K562 (cell line): ENCODE results near the gene DNASE2. TPM values are rescaled to one million over a fixed set of nuclear protein-coding genes. Genes with fewer than 3 reads are reported as not detected.

Source experiments
- CC2D1A ChIP-seq: fragments of 450-650 bp; IDR thresholded peaks from 2 replicates; pipeline ENCODE4 v1.6.1; 2017; ENCODE audit warnings: mild to moderate bottlenecking
- CCAR2 ChIP-seq: fragments of 200-400 bp; formaldehyde crosslinking; IDR thresholded peaks from 2 replicates; pipeline ENCODE4 v1.6.1; 2017; ENCODE audit warnings: mild to moderate bottlenecking, low read depth, low read length
- CGGBP1 ChIP-seq: fragments of 250-450 bp; sonication (Bioruptor Pico); IDR thresholded peaks from 2 replicates; pipeline ENCODE4 v1.9.0; 2021; ENCODE audit warnings: mild to moderate bottlenecking
- CHAMP1 ChIP-seq: fragments of 450-650 bp; IDR thresholded peaks from 2 replicates; pipeline ENCODE4 v1.6.1; 2016; ENCODE audit warnings: mild to moderate bottlenecking
- CREB1 ChIP-seq, 2 experiments: sonication (generic) in 1 of 2; formaldehyde crosslinking in 1 of 2; IDR thresholded peaks; 2 replicates each; pipeline versions ENCODE4 v1.6.1 to v1.8.0; 2012 to 2022; ENCODE audit warnings: inconsistent platforms in 1 of 2, mild to moderate bottlenecking in 1 of 2, missing genetic modification reagents in 1 of 2, moderate library complexity in 1 of 2
- CREM ChIP-seq: IDR thresholded peaks from 2 replicates; pipeline ENCODE4 v1.6.1; 2014; ENCODE audit warnings: antibody characterized with exemption, low read depth
- E2F5 ChIP-seq: sonication (generic); formaldehyde crosslinking; IDR thresholded peaks from 2 replicates; pipeline ENCODE4 v1.8.0; 2022; ENCODE audit warnings: mild to moderate bottlenecking, missing genetic modification reagents
- HEY1 ChIP-seq: fragments of 250-450 bp; sonication (Bioruptor Pico); IDR thresholded peaks from 2 replicates; pipeline ENCODE4 v1.5.0; 2020; ENCODE audit warnings: mild to moderate bottlenecking, moderate library complexity, borderline replicate concordance
- JUNB ChIP-seq: fragments of 450-650 bp; formaldehyde crosslinking; conservative IDR thresholded peaks from 2 replicates; pipeline ENCODE4 v1.4.0; 2020; ENCODE audit warnings: mild to moderate bottlenecking
- LCOR ChIP-seq: sonication (generic); formaldehyde crosslinking; IDR thresholded peaks from 2 replicates; pipeline ENCODE4 v1.8.0; 2022; ENCODE audit warnings: mild to moderate bottlenecking, missing genetic modification reagents
- NCOA2 ChIP-seq, 2 experiments: fragments of 450-650 bp; IDR thresholded peaks; 2 replicates each; pipeline ENCODE4 v1.6.1; 2018; ENCODE audit warnings: mild to moderate bottlenecking in 2 of 2, moderate library complexity in 1 of 2; ENCODE audit not compliant: partially characterized antibody in 2 of 2
- NONO ChIP-seq, 2 experiments: fragments of 200-400 bp in 1 of 2; fragments of 450-650 bp in 1 of 2; formaldehyde crosslinking in 1 of 2; IDR thresholded peaks; 2 replicates each; pipeline ENCODE4 v1.6.1; 2017; ENCODE audit warnings: low read depth in 2 of 2, mild to moderate bottlenecking in 2 of 2, moderate library complexity in 2 of 2, low read length in 1 of 2
- PHB ChIP-seq: fragments of 250-450 bp; sonication (Bioruptor Pico); IDR thresholded peaks from 2 replicates; pipeline ENCODE4 v1.5.0; 2021
- POLR2H ChIP-seq: IDR thresholded peaks from 2 replicates; pipeline ENCODE4 v1.6.1; 2016; ENCODE audit warnings: missing genetic modification characterization, low read depth, mild to moderate bottlenecking, control low read depth, missing compliant biosample characterization, moderate library complexity
- RBM22 ChIP-seq: fragments of 200-400 bp; formaldehyde crosslinking; IDR thresholded peaks from 2 replicates; pipeline ENCODE4 v1.6.1; 2018; ENCODE audit warnings: low read length, low read depth; ENCODE audit not compliant: poor library complexity, severe bottlenecking
- THRAP3 ChIP-seq: fragments of 450-650 bp; IDR thresholded peaks from 2 replicates; pipeline ENCODE4 v1.6.1; 2016; ENCODE audit warnings: mild to moderate bottlenecking, inconsistent platforms, borderline replicate concordance
- ZBTB5 ChIP-seq: fragments of 450-650 bp; IDR thresholded peaks from 2 replicates; pipeline ENCODE4 v1.6.1; 2017; ENCODE audit warnings: antibody characterized with exemption
- ZNF140 ChIP-seq: fragments of 250-450 bp; sonication (Bioruptor Pico); IDR thresholded peaks from 2 replicates; pipeline ENCODE4 v1.8.0; 2021; ENCODE audit warnings: moderate library complexity, mild to moderate bottlenecking, inconsistent platforms
- ZNF175 ChIP-seq: fragments of 200-800 bp; sonication (Bioruptor generic); IDR thresholded peaks from 2 replicates; pipeline ENCODE4 v1.6.1; 2016; ENCODE audit warnings: low read depth, mild to moderate bottlenecking, missing genetic modification characterization, missing compliant biosample characterization
- polyA plus RNA-seq, 8 experiments: library from polyadenylated mRNA; depleted of rRNA in 4 of 8; stranded (reverse) in 5 of 8; unstranded in 3 of 8; fragments of >200 nt; fragmentation: Nextera tagmentation in 2 of 8; fragmentation: Illumina TruSeq in 1 of 8; extraction: Ambion mirVana in 2 of 8; extraction: Trizol in 1 of 8; gene quantifications; 2 replicates each; pipeline versions ENCODE4 v1.2.1 to v1.2.3, GENCODE V29; 2011 to 2014; ENCODE audit warnings: inconsistent platforms in 1 of 8, missing spikeins in 1 of 8
- total RNA-seq, 7 experiments: library from RNA; depleted of rRNA in 6 of 7; stranded (reverse); fragments of >200 nt in 6 of 7; fragmentation: Illumina TruSeq in 2 of 7; extraction: Trizol in 2 of 7; gene quantifications; 2 replicates each; pipeline versions ENCODE4 v1.2.1 to v1.2.3, GENCODE V29; 2011 to 2021; ENCODE audit warnings: low replicate concordance in 1 of 7
- TF ChIP-seq, protein P1 (sequence below): fragments of 450-650 bp; IDR thresholded peaks from 2 replicates; pipeline ENCODE4 v1.6.1; 2017; ENCODE audit warnings: antibody characterized with exemption, mild to moderate bottlenecking

DNASE2 gene
- total and polyA plus RNA-seq, 9 of the 15 experiments (the other 6 are each of a cell fraction or from before 2014, with no cell fraction given), result 4.4 to 27.0 (median 20.2) TPM

DNA sequence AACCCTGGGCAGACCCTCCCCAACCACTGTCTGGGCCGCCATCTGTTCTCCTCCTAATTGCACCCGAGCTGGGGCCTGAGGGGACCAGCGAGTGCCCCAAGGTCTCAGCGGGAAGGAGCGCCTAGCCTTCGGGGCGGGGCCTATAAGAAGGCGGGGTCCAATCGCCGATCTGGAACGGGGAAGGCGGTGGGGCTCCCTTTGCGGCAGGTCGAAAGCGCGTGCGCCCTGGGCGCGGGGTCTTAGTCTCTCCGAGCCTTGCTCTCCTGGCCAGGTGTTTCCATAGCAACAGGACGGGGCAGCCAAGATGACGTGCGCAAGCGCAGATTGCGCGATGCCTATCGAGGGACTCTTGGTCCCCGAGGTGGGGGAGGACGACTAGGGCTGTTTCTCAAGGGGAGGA is 40.2 kb downstream of the DNASE2 start (continued):
- TF ChIP-seq POLR2H (tag) (no peak), NCOA2 (IDR thresholded peaks at IDR 0.05; ENCODE audit: partially characterized antibody in 2 of 2) (no peak), E2F5 (CRISPR knock-in tag) (no peak), CHAMP1 (no peak), CREM (0 out of 2 replicates have a peak, but pooled peaks have one; percentile 29), HEY1 (CRISPR knock-in tag) (no peak), JUNB (no peak), THRAP3 (no peak), CREB1 (IDR thresholded peaks at IDR 0.05) (no peak), CREB1 (CRISPR knock-in tag; IDR thresholded peaks at IDR 0.05) (no peak), ZNF140 (no peak), NONO (IDR thresholded peaks at IDR 0.05; ENCODE audit: low read depth in 2 of 2, low read length in 1 of 2) (no peak), ZBTB5 (no peak), LCOR (CRISPR knock-in tag) (no peak), PHB (no peak), CC2D1A (no peak), CCAR2 (no peak), CGGBP1 (CRISPR knock-in tag) (no peak), ZNF175 (no peak), RBM22 (no peak)
- TF ChIP-seq, protein P1, sequence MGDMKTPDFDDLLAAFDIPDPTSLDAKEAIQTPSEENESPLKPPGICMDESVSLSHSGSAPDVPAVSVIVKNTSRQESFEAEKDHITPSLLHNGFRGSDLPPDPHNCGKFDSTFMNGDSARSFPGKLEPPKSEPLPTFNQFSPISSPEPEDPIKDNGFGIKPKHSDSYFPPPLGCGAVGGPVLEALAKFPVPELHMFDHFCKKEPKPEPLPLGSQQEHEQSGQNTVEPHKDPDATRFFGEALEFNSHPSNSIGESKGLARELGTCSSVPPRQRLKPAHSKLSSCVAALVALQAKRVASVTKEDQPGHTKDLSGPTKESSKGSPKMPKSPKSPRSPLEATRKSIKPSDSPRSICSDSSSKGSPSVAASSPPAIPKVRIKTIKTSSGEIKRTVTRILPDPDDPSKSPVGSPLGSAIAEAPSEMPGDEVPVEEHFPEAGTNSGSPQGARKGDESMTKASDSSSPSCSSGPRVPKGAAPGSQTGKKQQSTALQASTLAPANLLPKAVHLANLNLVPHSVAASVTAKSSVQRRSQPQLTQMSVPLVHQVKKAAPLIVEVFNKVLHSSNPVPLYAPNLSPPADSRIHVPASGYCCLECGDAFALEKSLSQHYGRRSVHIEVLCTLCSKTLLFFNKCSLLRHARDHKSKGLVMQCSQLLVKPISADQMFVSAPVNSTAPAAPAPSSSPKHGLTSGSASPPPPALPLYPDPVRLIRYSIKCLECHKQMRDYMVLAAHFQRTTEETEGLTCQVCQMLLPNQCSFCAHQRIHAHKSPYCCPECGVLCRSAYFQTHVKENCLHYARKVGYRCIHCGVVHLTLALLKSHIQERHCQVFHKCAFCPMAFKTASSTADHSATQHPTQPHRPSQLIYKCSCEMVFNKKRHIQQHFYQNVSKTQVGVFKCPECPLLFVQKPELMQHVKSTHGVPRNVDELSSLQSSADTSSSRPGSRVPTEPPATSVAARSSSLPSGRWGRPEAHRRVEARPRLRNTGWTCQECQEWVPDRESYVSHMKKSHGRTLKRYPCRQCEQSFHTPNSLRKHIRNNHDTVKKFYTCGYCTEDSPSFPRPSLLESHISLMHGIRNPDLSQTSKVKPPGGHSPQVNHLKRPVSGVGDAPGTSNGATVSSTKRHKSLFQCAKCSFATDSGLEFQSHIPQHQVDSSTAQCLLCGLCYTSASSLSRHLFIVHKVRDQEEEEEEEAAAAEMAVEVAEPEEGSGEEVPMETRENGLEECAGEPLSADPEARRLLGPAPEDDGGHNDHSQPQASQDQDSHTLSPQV, result no peak
